ENCODE results near the gene STAG1. TPM values are rescaled to one million over a fixed set of nuclear protein-coding genes. Genes with fewer than 3 reads are reported as not detected.

Gene STAG1
- total RNA-seq, 1 donor from 2014 or later = 95.8 TPM

- no peak for DNase-seq
These were observed 425.9 kb downstream of the STAG1 start for GRCh38 chr3:136326316-136326715.

DNA sequence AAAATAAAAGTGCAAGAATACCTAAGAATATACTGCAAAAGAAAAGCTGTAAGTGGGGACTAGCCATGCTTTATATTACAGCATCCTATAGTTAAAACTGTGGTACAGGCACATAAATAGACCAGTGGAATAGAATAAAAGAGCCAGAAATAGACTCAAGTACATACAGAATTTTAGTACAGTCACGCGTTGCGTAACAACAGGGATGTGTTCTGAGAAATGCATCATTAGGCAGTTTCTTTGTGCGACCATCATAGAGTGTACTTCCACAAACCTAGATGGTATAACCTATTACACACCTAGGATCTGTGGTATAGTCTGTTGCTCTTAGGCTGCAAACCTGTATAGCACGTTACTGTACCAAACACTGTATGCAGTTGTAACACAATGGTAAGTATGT is 440.2 kb downstream of the STAG1 start:
- no peak for DNase-seq

DNA sequence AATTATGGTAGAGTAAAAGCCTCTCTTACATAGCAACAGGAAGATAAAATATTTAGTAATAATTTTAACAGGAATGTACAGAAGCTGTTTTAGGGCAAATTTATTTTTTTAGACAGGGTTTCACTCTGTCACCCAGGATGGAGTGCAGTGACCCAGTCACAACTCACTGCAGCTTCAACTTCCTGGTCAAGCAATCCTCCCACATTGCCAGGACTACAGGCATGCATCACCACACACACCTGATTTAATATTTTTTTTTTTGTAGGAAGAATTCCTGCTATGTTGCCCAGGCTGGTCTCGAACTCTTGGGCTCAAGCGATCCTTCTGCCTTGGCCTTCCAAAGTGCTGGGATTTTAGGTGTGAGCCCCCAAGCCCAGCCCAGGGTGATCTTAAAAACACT is 440.9 kb downstream of the STAG1 start:
- DNase-seq = no peak

DNA sequence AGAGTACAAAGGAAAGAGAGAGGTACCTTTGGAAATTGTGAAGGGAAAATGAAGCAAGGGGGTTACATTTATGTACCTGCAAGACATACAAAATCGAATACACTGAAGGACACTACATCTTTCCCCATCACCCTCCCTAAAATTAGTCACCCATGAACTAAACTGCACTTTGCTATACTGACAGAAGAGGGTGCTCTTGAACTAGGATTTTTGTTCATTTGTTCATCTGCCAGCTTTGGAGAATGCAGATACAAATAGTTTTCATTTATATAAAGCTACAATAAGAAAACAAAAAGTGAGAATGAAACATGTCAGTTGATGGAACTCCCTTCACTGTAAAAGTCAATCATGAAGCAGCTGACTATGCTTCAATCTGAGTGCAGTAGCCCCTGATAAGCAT is 446.3 kb downstream of the STAG1 start:
- DNase-seq = no peak

DNA sequence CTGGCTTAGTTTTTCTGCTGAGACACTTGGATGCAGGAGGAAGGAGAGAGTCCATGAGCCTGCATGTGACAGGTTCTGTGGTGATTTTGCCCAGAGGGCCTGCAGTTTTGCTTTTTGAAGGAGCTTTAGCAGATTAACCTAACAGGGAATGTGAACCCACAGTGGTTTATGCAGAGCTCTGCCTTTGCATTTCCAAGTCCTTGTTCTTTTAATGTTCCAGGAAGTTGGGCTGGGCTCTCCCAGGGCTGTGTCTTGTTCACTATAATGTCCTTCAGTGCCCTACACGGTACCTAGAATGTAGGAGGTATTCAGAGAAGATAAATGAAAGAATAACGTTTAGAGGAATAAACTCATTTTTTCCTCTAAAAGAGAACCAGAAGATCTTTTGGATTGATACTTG is 451.7 kb downstream of the STAG1 start:
- no peak for DNase-seq

DNA sequence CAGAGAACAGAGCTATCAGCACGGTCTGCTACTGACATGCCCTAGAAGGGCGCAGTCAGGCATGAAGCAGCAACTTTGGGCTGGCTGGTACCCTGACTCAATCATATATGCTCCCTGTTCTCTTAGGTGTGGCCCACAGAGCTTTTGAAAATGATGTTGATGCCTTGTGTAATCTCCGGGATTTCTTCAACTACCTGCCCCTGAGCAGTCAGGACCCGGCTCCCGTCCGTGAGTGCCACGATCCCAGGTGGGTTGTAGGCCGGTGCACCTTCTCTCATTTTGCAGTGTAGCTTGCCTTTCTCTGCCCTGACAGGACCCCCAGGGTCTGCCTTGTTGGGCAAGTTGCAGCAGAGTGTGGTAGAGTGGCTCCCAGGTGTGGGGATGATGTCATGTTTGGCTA is 454.4 kb downstream of the STAG1 start:
- DNase-seq = no peak

DNA sequence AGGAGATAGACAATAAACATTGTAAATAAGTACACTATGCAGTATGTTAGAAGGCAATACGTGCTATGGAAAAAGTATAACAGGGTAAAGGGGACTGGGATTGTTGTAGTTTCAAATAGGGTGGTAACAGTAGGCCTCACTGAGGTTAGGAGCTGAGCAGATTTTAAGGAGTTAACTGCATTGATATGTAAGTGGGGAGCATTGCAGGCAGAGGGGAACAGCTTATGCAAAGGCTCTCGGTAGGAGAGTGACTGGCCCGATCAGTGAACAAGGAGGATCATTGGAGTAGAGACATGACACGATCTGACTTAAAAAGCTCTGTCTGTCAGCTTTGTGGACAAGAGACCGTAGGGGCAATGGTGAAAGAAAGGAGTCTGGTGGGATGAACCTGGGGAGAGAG is 455.2 kb downstream of the STAG1 start:
- DNase-seq = no peak

DNA sequence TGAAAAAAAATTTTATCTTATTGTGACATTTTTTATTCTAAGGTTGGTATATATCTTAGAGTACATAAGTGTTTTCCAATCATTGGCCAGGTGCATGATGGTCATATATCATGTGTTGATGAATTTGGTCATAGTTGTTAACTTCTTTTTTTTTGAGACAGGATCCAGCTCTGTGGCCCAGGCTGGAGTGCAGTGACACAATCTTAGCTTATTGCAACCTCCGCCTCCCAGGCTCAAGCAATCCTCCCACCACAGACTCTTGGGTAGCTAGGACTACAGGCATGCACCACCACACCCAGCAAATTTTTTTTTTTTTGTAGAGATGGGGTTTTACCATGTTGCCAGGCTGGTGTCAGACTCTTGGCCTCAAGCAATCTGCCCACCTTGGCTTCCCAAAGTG is 458.0 kb downstream of the STAG1 start:
- DNase-seq = no peak

DNA sequence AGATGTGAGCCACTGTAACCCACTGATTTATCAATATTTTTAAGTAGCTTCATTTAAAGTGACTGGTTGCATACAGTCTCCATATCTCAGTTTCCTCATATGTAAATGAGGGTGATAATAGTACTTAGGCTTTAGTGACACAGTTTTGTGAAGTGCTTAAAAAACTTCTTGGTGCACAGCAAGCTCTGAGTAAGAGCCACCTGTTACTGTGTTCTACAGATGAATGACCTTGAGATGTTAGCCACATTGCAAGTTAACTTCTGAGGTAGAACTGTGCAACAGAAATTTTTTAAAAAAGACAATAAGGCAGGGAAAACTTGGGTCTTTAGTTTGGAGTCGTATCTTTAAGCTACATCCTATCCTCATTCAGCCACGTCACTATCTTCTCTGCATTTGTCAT is 458.9 kb downstream of the STAG1 start:
- DNase-seq = no peak

- DNase-seq = no peak
These were observed 459.7 kb downstream of the STAG1 start for GRCh38 chr3:136292500-136292899.

DNA sequence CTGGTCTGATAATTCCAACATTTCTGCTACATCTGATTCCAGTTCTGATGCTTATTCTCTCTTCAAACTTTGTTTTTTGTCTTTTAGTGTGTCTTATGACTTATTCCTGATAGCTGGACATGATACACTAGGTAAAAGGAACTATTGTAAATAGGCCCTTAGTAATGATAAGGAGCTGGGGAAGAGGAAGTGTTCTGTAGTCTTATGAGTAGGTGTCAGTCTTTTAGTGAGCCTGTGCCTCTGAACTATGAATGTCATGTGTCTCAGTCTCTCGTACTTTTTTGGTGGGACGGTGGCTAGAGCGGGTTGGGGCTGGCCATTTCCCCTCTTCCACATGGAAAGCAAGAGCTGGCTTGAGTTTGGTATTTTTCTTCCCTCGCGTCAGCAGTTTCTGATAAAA is 460.9 kb downstream of the STAG1 start:
- DNase-seq = no peak

Small RNAs within 50 kb of the gene (small RNA-seq; reads per million reads assigned to genes)
- gene RNU6-1284P (ENCODE audit: low replicate concordance) = not detected
- not detected for gene RNU6-789P (ENCODE audit: low replicate concordance)

Other genes starting within 250 kb of the STAG1 start
- gene SLC35G2, start 66.7 kb upstream of the STAG1 start, total RNA-seq = 4.2 TPM
- gene NCK1, start 109.8 kb upstream of the STAG1 start, total RNA-seq = 54.3 TPM
- 5.4 TPM for gene IL20RB, start 205.6 kb upstream of the STAG1 start, total RNA-seq